ENCODE results near the gene ICAM4.

Gene ICAM4

GRCh38 chr19:10316229-10317044, 29.7 kb downstream of the ICAM4 start:
- Mint-ChIP-seq H3K4me1 (peaks cover 17% of the 10 kb centered on the region), H3K27ac (peak overlapping the region; percentile 24), H3K4me3 (peak overlapping the region; percentile 93), H3K27me3 (no peaks in the 10 kb centered on the region), H3K36me3 (ENCODE audit: low read depth) (peaks cover 17% of the 10 kb centered on the region), H3K9me3 (no peaks in the 10 kb centered on the region)
- ATAC-seq: peak; percentile 5
- DNase-seq: no peak

DNA sequence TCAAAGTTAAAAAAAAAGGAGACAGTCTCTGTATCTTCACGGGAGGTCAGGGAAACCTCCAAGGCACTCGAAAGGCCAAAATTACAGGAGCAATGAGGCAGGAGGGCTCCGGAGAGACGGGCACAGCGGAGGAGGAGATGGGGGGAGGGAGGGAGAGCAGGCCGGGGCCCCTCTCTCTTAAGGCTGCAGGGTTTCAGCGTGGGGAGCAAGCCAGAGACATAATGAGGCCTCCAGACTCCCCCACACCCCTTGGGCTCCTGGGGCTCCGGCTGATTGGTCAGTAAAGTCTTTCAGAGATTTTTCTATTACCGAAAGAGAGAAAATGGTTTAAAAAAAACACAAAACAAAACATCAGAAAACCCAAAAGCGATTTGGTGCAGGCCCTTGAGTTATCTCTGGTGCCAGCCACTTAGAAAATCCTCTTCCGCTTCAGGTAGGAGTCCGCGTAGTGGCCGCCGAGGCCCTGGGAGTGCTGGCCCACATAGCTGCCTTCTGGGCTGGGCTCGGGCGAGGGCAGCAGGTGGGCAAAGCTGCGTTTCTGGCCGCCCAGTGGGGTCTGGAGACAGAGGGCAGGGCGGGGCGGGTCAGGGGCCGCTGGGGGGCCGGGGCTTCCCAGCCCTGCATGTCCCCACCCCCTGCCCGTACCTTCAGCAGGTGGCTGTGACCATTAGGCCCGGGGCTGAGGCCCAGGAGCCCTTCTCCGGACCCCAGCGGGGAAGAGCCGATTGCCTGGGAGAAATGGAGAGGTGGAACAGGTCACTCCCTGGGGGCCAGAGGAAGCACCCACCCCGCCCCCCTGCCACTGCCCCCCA, 30.5 kb downstream of the ICAM4 start:
- Mint-ChIP-seq H3K27me3 (no peaks in the 10 kb centered on the region), H3K9me3 (no peaks in the 10 kb centered on the region), H3K27ac (peak overlapping the region; percentile 20), H3K4me3 (no peak overlapping the region), H3K36me3 (ENCODE audit: low read depth) (peaks cover 23% of the 10 kb centered on the region), H3K4me1 (peaks cover 17% of the 10 kb centered on the region)
- DNase-seq: no peak
- ATAC-seq: no peak

GRCh38 chr19:10317857-10318462, 31.2 kb downstream of the ICAM4 start:
- Mint-ChIP-seq H3K4me1 (peaks cover 17% of the 10 kb centered on the region), H3K4me3 (no peak overlapping the region), H3K27me3 (no peaks in the 10 kb centered on the region), H3K9me3 (no peaks in the 10 kb centered on the region), H3K27ac (no peak overlapping the region), H3K36me3 (ENCODE audit: low read depth) (peaks cover 23% of the 10 kb centered on the region)
- DNase-seq: no peak
- ATAC-seq: no peak

- Mint-ChIP-seq H3K27me3 (no peaks in the 10 kb centered on the region), H3K27ac (no peak overlapping the region)
Observed at GRCh38 chr19:10318807-10319682, 32.3 kb downstream of the ICAM4 start.

DNA sequence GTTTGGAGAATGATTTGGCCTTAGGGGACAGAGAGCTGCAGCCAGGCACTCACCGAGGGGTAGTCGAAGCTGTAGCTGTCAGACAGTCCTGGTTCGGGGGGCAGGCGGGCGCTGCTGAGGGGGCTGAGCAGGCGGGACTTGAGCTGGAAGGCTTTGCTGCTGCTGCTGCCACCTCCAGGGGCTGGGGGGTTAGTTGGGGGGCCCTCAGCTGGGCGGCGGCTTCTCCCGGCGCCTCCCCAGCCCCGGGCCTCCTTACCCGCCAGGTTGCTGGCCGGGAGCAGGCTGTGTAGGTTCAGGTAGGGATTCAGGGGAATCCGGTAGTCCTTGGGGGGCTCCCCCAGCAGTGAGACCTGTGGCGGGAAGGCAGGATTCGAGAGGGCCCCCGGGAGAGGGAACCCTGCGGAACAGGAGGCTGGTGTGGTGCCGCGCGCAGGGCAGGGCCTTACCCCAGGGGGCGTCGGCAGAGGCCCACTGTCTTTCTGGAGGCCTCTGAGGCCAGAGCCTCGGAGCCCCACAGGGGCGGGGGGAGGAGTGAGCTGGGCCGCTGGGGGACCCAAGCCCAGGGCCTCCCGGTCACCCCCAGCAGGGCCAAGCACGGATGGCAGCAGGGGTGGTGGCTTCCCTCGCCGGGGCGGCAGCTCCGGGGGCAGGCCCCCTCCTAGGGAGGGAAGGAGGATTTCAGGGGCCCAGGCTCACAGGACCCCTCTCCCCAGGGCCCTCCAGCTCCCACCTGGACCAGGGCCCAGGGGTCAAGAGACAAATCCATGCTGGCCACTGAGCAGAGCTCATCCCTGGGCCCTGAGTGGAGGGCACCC, 34.1 kb downstream of the ICAM4 start:
- Mint-ChIP-seq H3K9me3 (no peaks in the 10 kb centered on the region), H3K36me3 (ENCODE audit: low read depth) (peaks cover 31% of the 10 kb centered on the region), H3K27me3 (no peaks in the 10 kb centered on the region), H3K4me1 (peaks cover 6% of the 10 kb centered on the region), H3K27ac (no peak overlapping the region), H3K4me3 (no peak overlapping the region)
- ATAC-seq (no peak), DNase-seq (no peak)

More at GRCh38 chr19:10318807-10319682, 32.3 kb downstream of the ICAM4 start:
- Mint-ChIP-seq H3K4me3 (no peak overlapping the region), H3K4me1 (peaks cover 17% of the 10 kb centered on the region), H3K36me3 (ENCODE audit: low read depth) (peaks cover 26% of the 10 kb centered on the region), H3K9me3 (no peaks in the 10 kb centered on the region)
- ATAC-seq (no peak), DNase-seq (no peak)

GRCh38 chr19:10321417-10321797, 34.7 kb downstream of the ICAM4 start:
- Mint-ChIP-seq H3K4me3 (no peak overlapping the region), H3K36me3 (ENCODE audit: low read depth) (peaks cover 26% of the 10 kb centered on the region), H3K27me3 (no peaks in the 10 kb centered on the region), H3K9me3 (no peaks in the 10 kb centered on the region), H3K4me1 (no peaks in the 10 kb centered on the region), H3K27ac (no peak overlapping the region)
- DNase-seq (no peak), ATAC-seq (no peak)

- Mint-ChIP-seq H3K4me1 (no peaks in the 10 kb centered on the region), H3K27ac (peak overlapping the region; percentile 3), H3K9me3 (no peaks in the 10 kb centered on the region), H3K4me3 (no peak overlapping the region), H3K36me3 (ENCODE audit: low read depth) (peaks cover 27% of the 10 kb centered on the region), H3K27me3 (no peaks in the 10 kb centered on the region)
- no peak for DNase-seq
- ATAC-seq: no peak
Observed at GRCh38 chr19:10321874-10322835, 35.4 kb downstream of the ICAM4 start.

DNA sequence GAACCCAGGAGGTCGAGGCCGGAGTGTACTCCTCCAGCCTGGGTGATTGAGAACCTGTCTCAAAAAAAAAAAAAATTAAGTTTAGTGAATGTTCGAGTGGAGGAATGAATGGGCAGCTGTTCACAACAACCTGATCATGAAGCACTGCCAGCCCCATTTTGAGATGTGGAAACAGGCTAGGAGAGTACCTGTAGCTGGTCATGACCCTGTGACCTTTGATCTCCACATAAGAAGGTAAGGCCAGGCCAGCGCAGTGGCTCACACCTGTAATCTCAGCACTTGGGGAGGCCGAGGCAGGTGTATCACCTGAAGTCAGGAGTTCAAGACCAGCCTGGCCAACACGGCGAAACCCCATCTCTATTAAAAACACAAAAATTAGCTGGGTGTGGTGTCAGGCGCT, 39.0 kb downstream of the ICAM4 start:
- H3K36me3 Mint-ChIP-seq (ENCODE audit: low read depth): peaks cover 44% of the 10 kb centered on the region

DNA sequence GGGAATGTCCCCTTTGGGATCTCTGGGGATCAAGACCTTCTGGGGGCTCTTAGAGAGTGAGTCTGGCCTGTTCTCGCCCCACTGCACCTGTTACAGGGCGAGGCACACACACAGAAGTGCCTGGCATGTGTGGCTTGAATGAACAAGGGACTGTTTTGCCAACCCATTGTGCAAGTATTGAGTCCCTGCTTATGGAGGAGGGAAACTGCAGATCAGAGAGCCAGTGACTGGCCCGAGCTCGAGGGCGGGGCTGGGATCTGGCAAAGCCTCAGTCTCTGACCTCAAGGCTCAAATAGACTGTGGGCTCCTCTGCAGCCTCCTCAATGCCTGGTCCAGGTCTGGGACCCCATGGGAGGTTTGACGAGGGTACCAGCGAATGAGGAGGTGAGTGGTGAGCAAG, 41.0 kb downstream of the ICAM4 start:
- no peak for ATAC-seq
- Mint-ChIP-seq H3K27me3 (no peaks in the 10 kb centered on the region), H3K4me1 (peaks cover 16% of the 10 kb centered on the region), H3K4me3 (no peak overlapping the region), H3K27ac (no peak overlapping the region), H3K9me3 (no peaks in the 10 kb centered on the region), H3K36me3 (ENCODE audit: low read depth) (peaks cover 52% of the 10 kb centered on the region)
- DNase-seq: no peak

More for the DNA sequence above, 39.0 kb downstream of the ICAM4 start:
- Mint-ChIP-seq H3K27ac (no peak overlapping the region), H3K27me3 (no peaks in the 10 kb centered on the region), H3K4me1 (peaks cover 2% of the 10 kb centered on the region), H3K4me3 (no peak overlapping the region), H3K9me3 (no peaks in the 10 kb centered on the region)
- no peak for DNase-seq
- ATAC-seq: no peak

GRCh38 chr19:10328558-10329429, 42.0 kb downstream of the ICAM4 start:
- peaks cover 50% of the 10 kb centered on the region for H3K36me3 Mint-ChIP-seq (ENCODE audit: low read depth)
- H3K4me3 Mint-ChIP-seq: no peak overlapping the region
- no peak overlapping the region for H3K27ac Mint-ChIP-seq
- peaks cover 22% of the 10 kb centered on the region for H3K4me1 Mint-ChIP-seq
- DNase-seq (no peak), ATAC-seq (no peak)
- no peaks in the 10 kb centered on the region for H3K9me3 Mint-ChIP-seq
- no peaks in the 10 kb centered on the region for H3K27me3 Mint-ChIP-seq

DNA sequence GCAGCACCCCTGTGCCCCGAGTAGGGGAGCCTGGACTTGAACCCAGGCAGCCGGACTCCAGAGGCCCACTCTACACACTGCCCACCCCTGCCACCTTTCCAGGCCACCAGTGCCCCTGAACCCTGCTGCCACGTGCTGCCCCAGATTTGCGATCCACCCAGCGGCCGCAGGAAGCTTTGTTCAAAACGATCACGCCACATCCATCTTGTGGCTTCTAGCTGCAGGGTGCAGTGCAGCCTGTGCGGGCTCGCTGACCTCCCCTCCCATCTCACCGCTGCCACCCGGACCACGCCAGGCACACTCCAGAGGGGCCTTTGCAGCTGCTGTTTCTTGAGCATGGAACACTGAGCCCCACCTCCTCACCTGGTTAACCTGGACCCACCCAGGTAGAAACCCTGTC, 42.8 kb downstream of the ICAM4 start:
- peak overlapping the region; percentile 49 for H3K27ac Mint-ChIP-seq

More for the DNA sequence above, 42.8 kb downstream of the ICAM4 start:
- no peak overlapping the region for H3K4me3 Mint-ChIP-seq
- H3K27me3 Mint-ChIP-seq: no peaks in the 10 kb centered on the region
- peaks cover 45% of the 10 kb centered on the region for H3K36me3 Mint-ChIP-seq (ENCODE audit: low read depth)
- H3K4me1 Mint-ChIP-seq: peaks cover 29% of the 10 kb centered on the region
- no peak for DNase-seq
- no peaks in the 10 kb centered on the region for H3K9me3 Mint-ChIP-seq
- ATAC-seq: no peak

Measured in activated naive CD8-positive, alpha-beta T cell treated with anti-CD3 and anti-CD28 coated beads, Interleukin-2, amount 50 U/mL, for 24 hours (primary cell).